HepG2 (cell line): ENCODE data around the gene NFIL3. TPM values are rescaled to one million over a fixed set of nuclear protein-coding genes. Genes with fewer than 3 reads are reported as not detected.

Experiments used
- ATAC-seq: fragments of 200-7000 bp; cut with Tn5 transposase; 3 replicates; pipeline ENCODE4 v1.9.1; 2020; ENCODE audit warnings: mild to moderate bottlenecking, moderate library complexity
- BruUV-seq: library from RNA; stranded (reverse); fragments of 400-500 nt; replicated peaks from 2 replicates; lab custom pipeline; 2021; lab: Mats Ljungman, UMichigan
- CTCF ChIA-PET: fragments of 300-600 bp; formaldehyde crosslinking; extraction: SDS; loops from one replicate; lab custom pipeline; 2021; ENCODE audit warnings: low total read pairs, inconsistent platforms, low intra/inter-chr PET ratio; lab: Yijun Ruan, JAX
- POLR2A ChIA-PET: fragments of 350-600 bp; sonication (Branson Sonifier 250); formaldehyde crosslinking; loops from one replicate; lab custom pipeline; 2020; ENCODE audit warnings: antibody characterized with exemption, inconsistent platforms; lab: Yijun Ruan, JAX
- DNase-seq: peaks from one replicate; pipeline ENCODE4 v3.0.0-alpha.2; 2015; ENCODE audit warnings: low spot score
- FAIRE-seq: peaks from 3 replicates; lab custom pipeline; 2011; peaks lifted over from hg19 to GRCh38; lab: Jason Lieb, UNC
- H2AFZ ChIP-seq: one replicate; pipeline ENCODE4 v1.6.1; 2011; ENCODE audit warnings: low read length, inconsistent platforms
- H3K27ac ChIP-seq: fragments of 300-600 bp; 3 replicates; pipeline ENCODE4 v1.8.0; 2011; ENCODE audit warnings: mixed run types, mild to moderate bottlenecking, mixed read lengths, low read length, inconsistent platforms; ENCODE audit not compliant: insufficient read depth; ENCODE audit errors: extremely low read length
- H3K27me3 ChIP-seq, 2 experiments: fragments of 200-600 bp in 1 of 2; 2 replicates in 1 of 2; 3 replicates in 1 of 2; pipeline versions ENCODE4 v1.6.0 to v1.8.0; 2011; ENCODE audit warnings: low read length in 2 of 2, mild to moderate bottlenecking in 2 of 2, moderate library complexity in 2 of 2, inconsistent platforms in 1 of 2; ENCODE audit not compliant: insufficient read depth in 2 of 2, control insufficient read depth in 1 of 2
- H3K36me3 ChIP-seq, 2 experiments: fragments of 200-600 bp in 1 of 2; replicated peaks in 1 of 2; 2 replicates in 1 of 2; 3 replicates in 1 of 2; pipeline versions ENCODE4 v1.5.1 to v1.8.0; 2011; ENCODE audit warnings: low read length in 2 of 2, inconsistent platforms in 1 of 2; ENCODE audit not compliant: insufficient read depth in 2 of 2, control insufficient read depth in 1 of 2
- H3K4me1 ChIP-seq: 2 replicates; pipeline ENCODE4 v1.5.1; 2012; ENCODE audit warnings: low read length, inconsistent platforms; ENCODE audit not compliant: insufficient read depth
- H3K4me2 ChIP-seq: 2 replicates; pipeline ENCODE4 v1.6.0; 2011; ENCODE audit warnings: low read depth, low read length, inconsistent platforms
- H3K4me3 ChIP-seq, 3 experiments: fragments of 200-600 bp in 1 of 3; sonication (generic), shearing (Covaris generic) in 1 of 3; replicated peaks in 1 of 3; 2 replicates each; pipeline ENCODE4 v1.5.1; 2011 to 2016; ENCODE audit warnings: low read length in 3 of 3, inconsistent platforms in 2 of 3, low read depth in 2 of 3, mild to moderate bottlenecking in 2 of 3, control low read depth in 1 of 3, mixed read lengths in 1 of 3; ENCODE audit not compliant: insufficient read depth in 1 of 3
- H3K79me2 ChIP-seq: one replicate; pipeline ENCODE4 v1.6.1; 2011; ENCODE audit warnings: low read length, inconsistent platforms; ENCODE audit not compliant: insufficient read depth
- H3K9ac ChIP-seq: 2 replicates; pipeline ENCODE4 v1.6.0; 2011; ENCODE audit warnings: mild to moderate bottlenecking, low read depth, low read length, inconsistent platforms; ENCODE audit not compliant: insufficient read depth
- H3K9me3 ChIP-seq: 2 replicates; pipeline ENCODE4 v1.5.1; 2012; ENCODE audit warnings: mild to moderate bottlenecking, low read length
- H4K20me1 ChIP-seq: 2 replicates; pipeline ENCODE4 v1.6.0; 2011; ENCODE audit warnings: inconsistent platforms, mild to moderate bottlenecking, low read length, moderate library complexity; ENCODE audit not compliant: insufficient read depth
- ARNT2 ChIP-seq: sonication (generic); formaldehyde crosslinking; IDR thresholded peaks from 2 replicates; pipeline ENCODE4 v1.8.0; 2022; ENCODE audit warnings: mild to moderate bottlenecking, low read depth, missing genetic modification reagents, moderate library complexity
- CREBL2 ChIP-seq: sonication (generic); formaldehyde crosslinking; IDR thresholded peaks from 2 replicates; pipeline ENCODE4 v1.8.1; 2023; ENCODE audit warnings: missing genetic modification reagents, mild to moderate bottlenecking, borderline replicate concordance
- GRHL1 ChIP-seq: sonication (generic); formaldehyde crosslinking; conservative IDR thresholded peaks from 2 replicates; pipeline ENCODE4 v1.8.0; 2022; ENCODE audit warnings: missing genetic modification reagents
- MTERF4 ChIP-seq: sonication (generic); formaldehyde crosslinking; IDR thresholded peaks from 2 replicates; pipeline ENCODE4 v1.8.0; 2023; ENCODE audit warnings: mild to moderate bottlenecking, missing genetic modification reagents
- POLR2A ChIP-seq, 2 experiments: IDR thresholded peaks; 2 replicates each; pipeline ENCODE4 v1.6.1; 2011; ENCODE audit warnings: low read depth in 2 of 2, low read length in 2 of 2, mild to moderate bottlenecking in 1 of 2, moderate library complexity in 1 of 2; ENCODE audit not compliant: insufficient read depth in 1 of 2
- ZKSCAN1 ChIP-seq: fragments of 150-350 bp; IDR thresholded peaks from 2 replicates; pipeline ENCODE4 v1.6.1; 2014; ENCODE audit warnings: low read length
- ZKSCAN5 ChIP-seq: sonication (generic); formaldehyde crosslinking; IDR thresholded peaks from 2 replicates; pipeline ENCODE4 v1.5.1; 2020; ENCODE audit warnings: mild to moderate bottlenecking, missing genetic modification reagents
- ZNF10 ChIP-seq: sonication (generic); formaldehyde crosslinking; IDR thresholded peaks from 2 replicates; pipeline ENCODE4 v1.4.0; 2020; ENCODE audit warnings: mild to moderate bottlenecking, low read depth, missing genetic modification reagents, borderline replicate concordance
- ZNF160 ChIP-seq: sonication (generic); formaldehyde crosslinking; IDR thresholded peaks from 2 replicates; pipeline ENCODE4 v1.8.0; 2022; ENCODE audit warnings: mild to moderate bottlenecking, inconsistent platforms, missing genetic modification reagents
- ZNF383 ChIP-seq: sonication (generic); formaldehyde crosslinking; IDR thresholded peaks from 2 replicates; pipeline ENCODE4 v1.4.0; 2020; ENCODE audit warnings: missing genetic modification reagents, mild to moderate bottlenecking, borderline replicate concordance
- WGBS: methylation state at CpG from one replicate; pipeline ENCODE4 v1.1.6; 2017; ENCODE audit warnings: low lambda C conversion rate; 5-methylcytosine and 5-hydroxymethylcytosine counted together
- in situ Hi-C: cut with HindIII; loops from 2 replicates; pipeline ENCODE4 v1.10.0; 2017; ENCODE audit warnings: low pct_unique_long_range_greater_than_20kb; ENCODE audit not compliant: extremely low pct_ligation_motif_present
- intact Hi-C: fragments of 100-400 bp; cut with micrococcal nuclease; formaldehyde crosslinking; loops from one replicate; pipeline ENCODE4 v1.10.0; 2022; ENCODE audit not compliant: unreplicated experiment
- polyA plus RNA-seq, 8 experiments: library from polyadenylated mRNA; depleted of rRNA in 3 of 8; stranded (reverse) in 7 of 8; unstranded in 1 of 8; fragments of >200 nt; fragmentation: Illumina TruSeq in 4 of 8; extraction: Trizol in 4 of 8; gene quantifications; 2 replicates each; pipeline versions ENCODE4 v1.2.1 to v1.2.3, GENCODE V29; 2011 to 2016; ENCODE audit warnings: low read depth in 4 of 8, missing spikeins in 1 of 8, mixed read lengths in 1 of 8; ENCODE audit not compliant: insufficient read depth in 1 of 8
- total RNA-seq, 5 experiments: library from RNA; depleted of rRNA; stranded (reverse); fragments of >200 nt; fragmentation: Illumina TruSeq; extraction: Trizol; gene quantifications; 2 replicates each; pipeline ENCODE4 v1.2.3, GENCODE V29; 2016; ENCODE audit warnings: low read depth in 1 of 5

NFIL3 gene
- total and polyA plus RNA-seq, 2 of the 13 experiments (the other 11 are each of a cell fraction or from before 2014, with no cell fraction given), result 46.6 to 54.2 TPM

- Histone ChIP-seq H3K36me3 (no peaks in the 10 kb centered on the region), H3K9ac (no peak overlapping the region), H3K4me2 (no peak overlapping the region), H3K27ac (no peak overlapping the region), H3K27me3 (no peaks in the 10 kb centered on the region), H3K4me1 (no peaks in the 10 kb centered on the region), H3K79me2 (no peaks in the 10 kb centered on the region), H4K20me1 (no peaks in the 10 kb centered on the region), H2AFZ (no peak overlapping the region), H3K9me3 (no peaks in the 10 kb centered on the region), H3K4me3 (no peak overlapping the region)
- no peak for TF ChIP-seq ZKSCAN1
- no peak for TF ChIP-seq ZNF10 (CRISPR knock-in tag)
- TF ChIP-seq ZNF383 (CRISPR knock-in tag), result no peak
- no peak for TF ChIP-seq ZNF160 (CRISPR knock-in tag)
- no peak for TF ChIP-seq POLR2A (IDR thresholded peaks at IDR 0.05; ENCODE audit: insufficient read depth in 1 of 2, low read depth in 2 of 2, low read length in 2 of 2)
- TF ChIP-seq CREBL2 (CRISPR knock-in tag), result no peak
- no peak for TF ChIP-seq MTERF4 (CRISPR knock-in tag)
- TF ChIP-seq GRHL1 (CRISPR knock-in tag), result no peak
- TF ChIP-seq ZKSCAN5, result no peak
- no peak for TF ChIP-seq ARNT2 (CRISPR knock-in tag)
- DNase-seq (no peak), ATAC-seq (no peak), FAIRE-seq (no peak)
- intact Hi-C loops (no loop called here), in situ Hi-C loops (no loop called here)
- POLR2A ChIA-PET, result no interaction called here
- CTCF ChIA-PET, result no interaction called here
- no TSS peak for BruUV-seq
- 6% methylated on average over 2 of the region's 2 CpGs for WGBS
Measured at GRCh38 chr9:91465420-91465819, 41.8 kb upstream of the NFIL3 start.
